ENCODE data around the gene CHMP1B.

DNA sequence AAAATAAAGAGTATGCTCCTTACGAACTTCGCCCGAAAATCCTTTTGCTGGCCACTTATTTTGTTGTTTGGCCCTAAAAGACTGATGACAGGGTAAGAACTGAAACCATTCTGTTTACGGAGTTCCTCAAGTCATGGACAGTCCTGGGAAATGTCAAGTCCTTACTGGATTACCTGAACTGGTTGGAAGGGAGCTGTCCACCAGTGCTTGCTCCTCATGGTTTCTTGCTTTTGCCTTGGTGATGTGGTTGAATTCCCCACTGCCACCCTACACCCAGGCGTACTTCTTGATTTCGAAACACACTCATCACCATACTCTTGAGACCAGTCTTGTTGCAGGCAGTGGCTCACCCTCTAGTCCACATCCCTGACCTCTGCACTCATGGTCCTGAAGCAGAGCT is 49.1 kb upstream of the CHMP1B start:
- no peak for TF ChIP-seq POLR2A (IDR thresholded peaks at IDR 0.05; ENCODE audit: low read length)
- no peak for TF ChIP-seq GATA1 (IDR thresholded peaks at IDR 0.05; ENCODE audit: low read depth, low read length)
